HL-60 (cell line): ENCODE measurements around the gene RAB31.

ENCODE experiments used
- GABPA ChIP-seq: IDR thresholded peaks from 2 replicates; pipeline ENCODE4 v1.6.1; 2012; ENCODE audit warnings: low read depth
- POLR2AphosphoS5 ChIP-seq: IDR thresholded peaks from 2 replicates; pipeline ENCODE4 v1.6.1; 2012; ENCODE audit warnings: low read depth
- TF ChIP-seq, protein P1 (sequence below): IDR thresholded peaks from one replicate; pipeline ENCODE4 v1.5.1; 2011; ENCODE audit warnings: low read length, control low read depth, inconsistent platforms; ENCODE audit not compliant: insufficient read depth

GRCh38 chr18:9832871-9833270 is 124.8 kb downstream of the RAB31 start:
- TF ChIP-seq, protein P1, sequence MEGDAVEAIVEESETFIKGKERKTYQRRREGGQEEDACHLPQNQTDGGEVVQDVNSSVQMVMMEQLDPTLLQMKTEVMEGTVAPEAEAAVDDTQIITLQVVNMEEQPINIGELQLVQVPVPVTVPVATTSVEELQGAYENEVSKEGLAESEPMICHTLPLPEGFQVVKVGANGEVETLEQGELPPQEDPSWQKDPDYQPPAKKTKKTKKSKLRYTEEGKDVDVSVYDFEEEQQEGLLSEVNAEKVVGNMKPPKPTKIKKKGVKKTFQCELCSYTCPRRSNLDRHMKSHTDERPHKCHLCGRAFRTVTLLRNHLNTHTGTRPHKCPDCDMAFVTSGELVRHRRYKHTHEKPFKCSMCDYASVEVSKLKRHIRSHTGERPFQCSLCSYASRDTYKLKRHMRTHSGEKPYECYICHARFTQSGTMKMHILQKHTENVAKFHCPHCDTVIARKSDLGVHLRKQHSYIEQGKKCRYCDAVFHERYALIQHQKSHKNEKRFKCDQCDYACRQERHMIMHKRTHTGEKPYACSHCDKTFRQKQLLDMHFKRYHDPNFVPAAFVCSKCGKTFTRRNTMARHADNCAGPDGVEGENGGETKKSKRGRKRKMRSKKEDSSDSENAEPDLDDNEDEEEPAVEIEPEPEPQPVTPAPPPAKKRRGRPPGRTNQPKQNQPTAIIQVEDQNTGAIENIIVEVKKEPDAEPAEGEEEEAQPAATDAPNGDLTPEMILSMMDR: no peak
- no peak for TF ChIP-seq POLR2AphosphoS5
- TF ChIP-seq GABPA: no peak
